ENCODE data around the gene DYSF. TPM values are rescaled to one million over a fixed set of nuclear protein-coding genes. Genes with fewer than 3 reads are reported as not detected.
A peak's percentile ranks its signal among the peaks of the same experiment; 100 is the strongest.

The DYSF gene
- polyA plus RNA-seq, 1 donor (not counting 4 experiments of a cell fraction or from before 2014, with no cell fraction given), result 8.2 TPM

- peaks cover 45% of the 10 kb centered on the region for H3K4me1 ChIP-seq (ENCODE audit: control insufficient read depth, extremely low read depth, insufficient read depth, low read length)
Measured at GRCh38 chr2:71454221-71455010, 1.1 kb downstream of the DYSF start.

GRCh38 chr2:71455011-71455740, 1.8 kb downstream of the DYSF start:
- Histone ChIP-seq H3K4me2 (ENCODE audit: control insufficient read depth, extremely low read depth, insufficient read depth, low read depth, low read length) (no peak overlapping the region), H3K9ac (ENCODE audit: control insufficient read depth, extremely low read depth, insufficient read depth, low read length) (no peak overlapping the region), H3K4me3 (ENCODE audit: control insufficient read depth in 2 of 3, extremely low read depth in 1 of 3, insufficient read depth in 2 of 3, low read depth in 1 of 3, low read length in 3 of 3) (no peak overlapping the region), H3K79me2 (ENCODE audit: control insufficient read depth, insufficient read depth, low read length) (no peaks in the 10 kb centered on the region), H3K36me3 (ENCODE audit: control insufficient read depth in 2 of 2, extremely low read depth in 1 of 2, insufficient read depth in 2 of 2, low read length in 2 of 2) (no peaks in the 10 kb centered on the region), H3K9me1 (ENCODE audit: control insufficient read depth, extremely low read depth, insufficient read depth, low read length) (no peaks in the 10 kb centered on the region), H3K27ac (ENCODE audit: control insufficient read depth, insufficient read depth, low read length) (no peak overlapping the region), H3K27me3 (ENCODE audit: control insufficient read depth, extremely low read depth, insufficient read depth, low read length) (no peaks in the 10 kb centered on the region), H3K9me3 (ENCODE audit: control insufficient read depth, low read depth, low read length) (no peaks in the 10 kb centered on the region), H4K20me1 (ENCODE audit: control insufficient read depth, extremely low read depth, insufficient read depth, low read length) (no peaks in the 10 kb centered on the region), H2AFZ (ENCODE audit: control insufficient read depth, low read length) (no peak overlapping the region), H3K4me1 (ENCODE audit: control insufficient read depth, extremely low read depth, insufficient read depth, low read length) (peaks cover 45% of the 10 kb centered on the region)
- DNase-seq (ENCODE audit: low read depth, low spot score) (no peak), FAIRE-seq (no peak)
- dilution Hi-C loops (cut with MboI; ENCODE audit: extremely low pct_ligation_motif_present, low sequenced_read_pairs), result no loop called here
- TF ChIP-seq EZH2 (IDR thresholded peaks at IDR 0.05; ENCODE audit: low read length), result no peak
- no peak for TF ChIP-seq CTCF (optimal IDR thresholded peaks at IDR 0.05 in 1 of 3, IDR thresholded peaks at IDR 0.05 in 1 of 3, conservative IDR thresholded peaks at IDR 0.05 in 1 of 3; ENCODE audit: extremely low read depth in 1 of 3, insufficient read depth in 2 of 3, low read length in 3 of 3)

More at GRCh38 chr2:71454221-71455010, 1.1 kb downstream of the DYSF start:
- Histone ChIP-seq H3K79me2 (ENCODE audit: control insufficient read depth, insufficient read depth, low read length) (no peaks in the 10 kb centered on the region), H3K9ac (ENCODE audit: control insufficient read depth, extremely low read depth, insufficient read depth, low read length) (peak overlapping the region; percentile 71), H2AFZ (ENCODE audit: control insufficient read depth, low read length) (peak overlapping the region; percentile 74), H3K4me2 (ENCODE audit: control insufficient read depth, extremely low read depth, insufficient read depth, low read depth, low read length) (peak overlapping the region; percentile 88), H3K9me3 (ENCODE audit: control insufficient read depth, low read depth, low read length) (no peaks in the 10 kb centered on the region), H3K4me3 (ENCODE audit: control insufficient read depth in 2 of 3, extremely low read depth in 1 of 3, insufficient read depth in 2 of 3, low read depth in 1 of 3, low read length in 3 of 3) (peak overlapping the region; percentile 48 to 72 (median 49)), H3K27ac (ENCODE audit: control insufficient read depth, insufficient read depth, low read length) (no peak overlapping the region), H3K9me1 (ENCODE audit: control insufficient read depth, extremely low read depth, insufficient read depth, low read length) (no peaks in the 10 kb centered on the region), H4K20me1 (ENCODE audit: control insufficient read depth, extremely low read depth, insufficient read depth, low read length) (no peaks in the 10 kb centered on the region), H3K36me3 (ENCODE audit: control insufficient read depth in 2 of 2, extremely low read depth in 1 of 2, insufficient read depth in 2 of 2, low read length in 2 of 2) (no peaks in the 10 kb centered on the region), H3K27me3 (ENCODE audit: control insufficient read depth, extremely low read depth, insufficient read depth, low read length) (no peaks in the 10 kb centered on the region)
- dilution Hi-C loops (cut with MboI; ENCODE audit: extremely low pct_ligation_motif_present, low sequenced_read_pairs), result no loop called here
- TF ChIP-seq CTCF (optimal IDR thresholded peaks at IDR 0.05 in 1 of 3, IDR thresholded peaks at IDR 0.05 in 1 of 3, conservative IDR thresholded peaks at IDR 0.05 in 1 of 3; ENCODE audit: extremely low read depth in 1 of 3, insufficient read depth in 2 of 3, low read length in 3 of 3), result no peak
- TF ChIP-seq EZH2 (IDR thresholded peaks at IDR 0.05; ENCODE audit: low read length), result no peak
- DNase-seq (ENCODE audit: low read depth, low spot score) (no peak), FAIRE-seq (no peak)

Data from keratinocyte (primary cell).